Panc1 (cell line): ENCODE data around the gene LPIN1. TPM values are rescaled to one million over a fixed set of nuclear protein-coding genes. Genes with fewer than 3 reads are reported as not detected.

Experiments
- ATAC-seq: fragments of 200-7000 bp; cut with Tn5 transposase; 2 replicates; pipeline ENCODE4 v1.9.1; 2020; ENCODE audit warnings: mild to moderate bottlenecking, moderate library complexity
- BruUV-seq: library from RNA; stranded (reverse); fragments of 400-500 nt; replicated peaks from 2 replicates; lab custom pipeline; 2021; lab: Mats Ljungman, UMichigan
- CTCF ChIA-PET: fragments of 300-600 bp; sonication (Branson Sonifier 250); formaldehyde crosslinking; loops from one replicate; lab custom pipeline; 2022; ENCODE audit warnings: antibody characterized with exemption; lab: Charles Lee
- POLR2A ChIA-PET: fragments of 300-600 bp; sonication (Branson Sonifier 250); formaldehyde crosslinking; loops from one replicate; lab custom pipeline; 2022; ENCODE audit warnings: antibody characterized with exemption; lab: Charles Lee
- DNase-seq: peaks from one replicate; pipeline ENCODE4 v3.0.0-alpha.2; 2010; ENCODE audit warnings: low read depth, low spot score
- H3K27ac ChIP-seq: 2 replicates; pipeline ENCODE4 v1.5.1; 2011; ENCODE audit warnings: mild to moderate bottlenecking, low read length, inconsistent platforms
- H3K27me3 ChIP-seq: fragments of 200-500 bp; sonication (Bioruptor generic); 2 replicates; pipeline ENCODE4 v1.6.0; 2014; ENCODE audit warnings: low read length, inconsistent platforms; ENCODE audit not compliant: control insufficient read depth, insufficient read depth
- H3K36me3 ChIP-seq: fragments of 200-500 bp; sonication (Bioruptor generic); 2 replicates; pipeline ENCODE4 v1.5.1; 2014; ENCODE audit warnings: inconsistent platforms, mild to moderate bottlenecking, low read length, moderate library complexity; ENCODE audit not compliant: control insufficient read depth, insufficient read depth
- H3K4me1 ChIP-seq: 2 replicates; pipeline ENCODE4 v1.5.1; 2011; ENCODE audit warnings: inconsistent platforms, mild to moderate bottlenecking, low read length, moderate library complexity; ENCODE audit not compliant: control insufficient read depth, insufficient read depth
- H3K4me3 ChIP-seq, 2 experiments: 2 replicates each; pipeline ENCODE4 v1.5.1; 2011 to 2012; ENCODE audit warnings: low read depth in 2 of 2, low read length in 2 of 2, mild to moderate bottlenecking in 2 of 2, inconsistent platforms in 1 of 2, moderate library complexity in 1 of 2
- H3K9me3 ChIP-seq: fragments of 200-500 bp; sonication (Bioruptor generic); 2 replicates; pipeline ENCODE4 v1.5.1; 2014; ENCODE audit warnings: low read depth, mild to moderate bottlenecking, inconsistent platforms, low read length, moderate library complexity; ENCODE audit not compliant: control insufficient read depth, insufficient read depth
- CTCF ChIP-seq: fragments of 450-650 bp; IDR thresholded peaks from 2 replicates; pipeline ENCODE4 v1.5.1; 2017; ENCODE audit warnings: mild to moderate bottlenecking
- POLR2AphosphoS5 ChIP-seq: IDR thresholded peaks from 2 replicates; pipeline ENCODE4 v1.6.1; 2012; ENCODE audit warnings: mild to moderate bottlenecking, low read depth, low read length, moderate library complexity
- SIN3A ChIP-seq: IDR thresholded peaks from 2 replicates; pipeline ENCODE4 v1.6.1; 2012; ENCODE audit warnings: low read depth, mild to moderate bottlenecking, low read length, moderate library complexity, borderline replicate concordance; ENCODE audit not compliant: insufficient read depth
- TCF7L2 ChIP-seq: IDR thresholded peaks from 2 replicates; pipeline ENCODE4 v1.6.1; 2011; ENCODE audit warnings: mild to moderate bottlenecking, low read depth, low read length, inconsistent platforms
- in situ Hi-C: cut with HindIII; loops from 2 replicates; pipeline ENCODE4 v1.10.0; 2016; ENCODE audit warnings: low sequenced_read_pairs, low pct_unique_long_range_greater_than_20kb
- intact Hi-C: fragments of 100-400 bp; cut with micrococcal nuclease; formaldehyde crosslinking; loops from one replicate; pipeline ENCODE4 v1.10.0; 2022; ENCODE audit not compliant: unreplicated experiment
- total RNA-seq: library from RNA; stranded (reverse); gene quantifications from one replicate; pipeline ENCODE4 v1.2.1, GENCODE V29; 2021; ENCODE audit not compliant: unreplicated experiment
- TF ChIP-seq, protein P1 (sequence below), 2 experiments: IDR thresholded peaks; 2 replicates each; pipeline ENCODE4 v1.6.1; 2011 to 2012; ENCODE audit warnings: low read depth in 2 of 2, control low read depth in 1 of 2, low read length in 1 of 2, mild to moderate bottlenecking in 1 of 2, moderate library complexity in 1 of 2; ENCODE audit not compliant: insufficient read depth in 1 of 2

The LPIN1 gene
- total RNA-seq, 1 experiment from 2014 or later, result 51.8 TPM

- BruUV-seq, result no TSS peak
- in situ Hi-C loops (no loop called here), intact Hi-C loops (no loop called here)
- ChIA-PET CTCF (interaction anchor here (0.6 kb wide), 1 partner anchor 15 kb away, joined by 3 read pairs; no protein-coding TSS in a partner anchor), POLR2A (no interaction called here)
- peaks cover 5% of the 10 kb centered on the region for H3K36me3 ChIP-seq
- H3K4me1 ChIP-seq, result no peaks in the 10 kb centered on the region
- TF ChIP-seq, protein P1, sequence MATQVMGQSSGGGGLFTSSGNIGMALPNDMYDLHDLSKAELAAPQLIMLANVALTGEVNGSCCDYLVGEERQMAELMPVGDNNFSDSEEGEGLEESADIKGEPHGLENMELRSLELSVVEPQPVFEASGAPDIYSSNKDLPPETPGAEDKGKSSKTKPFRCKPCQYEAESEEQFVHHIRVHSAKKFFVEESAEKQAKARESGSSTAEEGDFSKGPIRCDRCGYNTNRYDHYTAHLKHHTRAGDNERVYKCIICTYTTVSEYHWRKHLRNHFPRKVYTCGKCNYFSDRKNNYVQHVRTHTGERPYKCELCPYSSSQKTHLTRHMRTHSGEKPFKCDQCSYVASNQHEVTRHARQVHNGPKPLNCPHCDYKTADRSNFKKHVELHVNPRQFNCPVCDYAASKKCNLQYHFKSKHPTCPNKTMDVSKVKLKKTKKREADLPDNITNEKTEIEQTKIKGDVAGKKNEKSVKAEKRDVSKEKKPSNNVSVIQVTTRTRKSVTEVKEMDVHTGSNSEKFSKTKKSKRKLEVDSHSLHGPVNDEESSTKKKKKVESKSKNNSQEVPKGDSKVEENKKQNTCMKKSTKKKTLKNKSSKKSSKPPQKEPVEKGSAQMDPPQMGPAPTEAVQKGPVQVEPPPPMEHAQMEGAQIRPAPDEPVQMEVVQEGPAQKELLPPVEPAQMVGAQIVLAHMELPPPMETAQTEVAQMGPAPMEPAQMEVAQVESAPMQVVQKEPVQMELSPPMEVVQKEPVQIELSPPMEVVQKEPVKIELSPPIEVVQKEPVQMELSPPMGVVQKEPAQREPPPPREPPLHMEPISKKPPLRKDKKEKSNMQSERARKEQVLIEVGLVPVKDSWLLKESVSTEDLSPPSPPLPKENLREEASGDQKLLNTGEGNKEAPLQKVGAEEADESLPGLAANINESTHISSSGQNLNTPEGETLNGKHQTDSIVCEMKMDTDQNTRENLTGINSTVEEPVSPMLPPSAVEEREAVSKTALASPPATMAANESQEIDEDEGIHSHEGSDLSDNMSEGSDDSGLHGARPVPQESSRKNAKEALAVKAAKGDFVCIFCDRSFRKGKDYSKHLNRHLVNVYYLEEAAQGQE (IDR thresholded peaks at IDR 0.05; ENCODE audit: insufficient read depth in 1 of 2, low read depth in 2 of 2, low read length in 1 of 2), result no peak
- no peak for TF ChIP-seq CTCF
- TF ChIP-seq TCF7L2, result no peak
- TF ChIP-seq SIN3A, result no peak
- TF ChIP-seq POLR2AphosphoS5, result no peak
- DNase-seq (no peak), ATAC-seq (no peak)
- no peaks in the 10 kb centered on the region for H3K27me3 ChIP-seq
- no peaks in the 10 kb centered on the region for H3K9me3 ChIP-seq
- H3K27ac ChIP-seq, result no peak overlapping the region
- no peak overlapping the region for H3K4me3 ChIP-seq
These were observed 67.5 kb downstream of the LPIN1 start for GRCh38 chr2:11813951-11814350.

GRCh38 chr2:11814979-11815510, 68.6 kb downstream of the LPIN1 start:
- POLR2A ChIA-PET, result no interaction called here
- in situ Hi-C loops, result no loop called here

More at GRCh38 chr2:11814979-11815510, 68.6 kb downstream of the LPIN1 start:
- H3K27ac ChIP-seq, result no peak overlapping the region
- TF ChIP-seq, protein P1 (IDR thresholded peaks at IDR 0.05; ENCODE audit: insufficient read depth in 1 of 2, low read depth in 2 of 2, low read length in 1 of 2), result no peak
- no peak for TF ChIP-seq TCF7L2
- no peak for TF ChIP-seq SIN3A
- no peak for TF ChIP-seq CTCF
- TF ChIP-seq POLR2AphosphoS5, result no peak
- no peak overlapping the region for H3K4me3 ChIP-seq
- H3K27me3 ChIP-seq, result no peaks in the 10 kb centered on the region
- DNase-seq (no peak), ATAC-seq (no peak)
- no peaks in the 10 kb centered on the region for H3K4me1 ChIP-seq
- CTCF ChIA-PET, result no interaction called here
- BruUV-seq, result no TSS peak
- no peaks in the 10 kb centered on the region for H3K9me3 ChIP-seq
- intact Hi-C loops, result no loop called here
- H3K36me3 ChIP-seq, result peaks cover 8% of the 10 kb centered on the region
